Esophagus squamous epithelium (tissue), 5 donors: ENCODE data around the gene RADIL. TPM values are rescaled to one million over a fixed set of nuclear protein-coding genes. Genes with fewer than 3 reads are reported as not detected.
"Not testable (repeated sequence)": the region's sequence is repeated elsewhere in the genome, so short reads cannot be mapped to it uniquely, and the experiment has no call there.

ENCODE experiments used
- DNase-seq: peaks from one replicate; lab custom pipeline; 2025; lab: John Stamatoyannopoulos, UW
- H3K27ac ChIP-seq, 4 donors: fragments of 200-600 bp; sonication (generic); one replicate each; pipeline ENCODE4 v1.5.1; 2016 to 2019; ENCODE audit warnings: mild to moderate bottlenecking in 1 of 4
- H3K27me3 ChIP-seq, 4 donors: fragments of 200-600 bp; sonication (generic); 1 replicate in 3 of 4; 2 replicates in 1 of 4; pipeline versions ENCODE4 v1.5.1 to v1.6.0; 2017 to 2021; ENCODE audit warnings: antibody characterized with exemption in 1 of 4
- H3K36me3 ChIP-seq, 3 donors: fragments of 200-600 bp; sonication (generic); one replicate each; pipeline ENCODE4 v1.5.1; 2016 to 2019
- H3K4me1 ChIP-seq, 3 donors: fragments of 200-600 bp; sonication (generic); one replicate each; pipeline ENCODE4 v1.5.1; 2017 to 2019
- H3K4me3 ChIP-seq, 4 donors: fragments of 200-600 bp; sonication (generic); 1 replicate in 3 of 4; 2 replicates in 1 of 4; pipeline ENCODE4 v1.5.1; 2016 to 2019; ENCODE audit warnings: mild to moderate bottlenecking in 2 of 4, moderate library complexity in 1 of 4
- H3K9me3 ChIP-seq, 3 donors: fragments of 200-600 bp; sonication (generic); one replicate each; pipeline ENCODE4 v1.5.1; 2016 to 2019
- CTCF ChIP-seq, 6 experiments: fragments of 450-650 bp in 4 of 6; fragments of 200-600 bp in 2 of 6; sonication (generic) in 2 of 6; IDR thresholded peaks; one replicate each; pipeline ENCODE4 v1.5.1; 2016 to 2019; ENCODE audit warnings: antibody characterized with exemption in 6 of 6, mild to moderate bottlenecking in 4 of 6, moderate library complexity in 4 of 6
- POLR2A ChIP-seq, 4 donors: fragments of 450-650 bp; IDR thresholded peaks; one replicate each; pipeline ENCODE4 v1.6.1; 2017; ENCODE audit warnings: antibody characterized with exemption in 4 of 4, mild to moderate bottlenecking in 4 of 4, moderate library complexity in 3 of 4
- WGBS, 2 donors: methylation state at CpG; one replicate each; pipeline ENCODE4 v1.1.5; 2018; 5-methylcytosine and 5-hydroxymethylcytosine counted together
- intact Hi-C: fragments of 100-400 bp; cut with DNase I; formaldehyde crosslinking; loops from one replicate; pipeline ENCODE4 v1.15.0; 2022
- total RNA-seq, 4 donors: library from RNA; depleted of rRNA; stranded (reverse); fragments of >200 nt; gene quantifications; one replicate each; pipeline ENCODE4 v1.1.0, GENCODE V29; 2016
- donor health status: DM: yes; HTN: yes; CAD: no.

Gene RADIL
- total RNA-seq, 4 donors from 2014 or later = 0.35 to 3.1 (median 1.8) TPM; not detected in 1

- Histone ChIP-seq H3K4me3 (no peak overlapping the region), H3K27me3 (peaks cover 0 to 44% (median 0%) of the 10 kb centered on the region in 4 donors), H3K27ac (no peak overlapping the region), H3K36me3 (no peaks in the 10 kb centered on the region), H3K4me1 (no peaks in the 10 kb centered on the region), H3K9me3 (no peaks in the 10 kb centered on the region)
- intact Hi-C loops = no loop called here
- TF ChIP-seq CTCF (IDR thresholded peaks at IDR 0.05) (no peak), POLR2A (IDR thresholded peaks at IDR 0.05) (no peak)
- DNase-seq = no peak
- WGBS, 2 donors = 77 to 94% methylated on average over 1 of the region's 1 CpG
Observed at GRCh38 chr7:4905171-4905570, 21.7 kb upstream of the RADIL start.

- H3K9me3 ChIP-seq = no peaks in the 10 kb centered on the region
- no peaks in the 10 kb centered on the region for H3K4me1 ChIP-seq
- no peaks in the 10 kb centered on the region for H3K36me3 ChIP-seq
- no peak for DNase-seq
- H3K4me3 ChIP-seq = no peak overlapping the region
- peaks cover 0 to 44% (median 0%) of the 10 kb centered on the region in 4 donors for H3K27me3 ChIP-seq
- no peak overlapping the region for H3K27ac ChIP-seq
- TF ChIP-seq POLR2A (IDR thresholded peaks at IDR 0.05) (no peak), CTCF (IDR thresholded peaks at IDR 0.05) (no peak)
- intact Hi-C loops = no loop called here
Observed at GRCh38 chr7:4904346-4904745, 20.8 kb upstream of the RADIL start.

GRCh38 chr7:4895766-4896165 lies 12.2 kb upstream of the RADIL start:
- Histone ChIP-seq H3K27me3 (peaks cover 0 to 1% (median 0%) of the 10 kb centered on the region in 4 donors), H3K9me3 (peaks cover 0 to 10% (median 0%) of the 10 kb centered on the region in 3 donors), H3K4me1 (no peaks in the 10 kb centered on the region), H3K4me3 (no peak overlapping the region), H3K36me3 (no peaks in the 10 kb centered on the region), H3K27ac (no peak overlapping the region)
- DNase-seq = no peak
- TF ChIP-seq POLR2A (IDR thresholded peaks at IDR 0.05) (no peak), CTCF (IDR thresholded peaks at IDR 0.05) (no peak)
- 76 to 82% methylated on average over 10 to 11 of the region's 11 CpGs for WGBS, 2 donors
- intact Hi-C loops = no loop called here

GRCh38 chr7:4894482-4894881 lies 11.0 kb upstream of the RADIL start:
- H3K4me1 ChIP-seq = no peaks in the 10 kb centered on the region
- intact Hi-C loops = no loop called here
- TF ChIP-seq POLR2A (IDR thresholded peaks at IDR 0.05) = no peak
- TF ChIP-seq CTCF (IDR thresholded peaks at IDR 0.05) = no peak
- no peaks in the 10 kb centered on the region for H3K36me3 ChIP-seq
- H3K27ac ChIP-seq = no peak overlapping the region
- H3K27me3 ChIP-seq = no peaks in the 10 kb centered on the region
- no peak overlapping the region for H3K4me3 ChIP-seq
- peaks cover 0 to 10% (median 0%) of the 10 kb centered on the region in 3 donors for H3K9me3 ChIP-seq
- no peak for DNase-seq
- 73 to 85% methylated on average over 4 to 5 of the region's 9 CpGs for WGBS, 2 donors

DNA sequence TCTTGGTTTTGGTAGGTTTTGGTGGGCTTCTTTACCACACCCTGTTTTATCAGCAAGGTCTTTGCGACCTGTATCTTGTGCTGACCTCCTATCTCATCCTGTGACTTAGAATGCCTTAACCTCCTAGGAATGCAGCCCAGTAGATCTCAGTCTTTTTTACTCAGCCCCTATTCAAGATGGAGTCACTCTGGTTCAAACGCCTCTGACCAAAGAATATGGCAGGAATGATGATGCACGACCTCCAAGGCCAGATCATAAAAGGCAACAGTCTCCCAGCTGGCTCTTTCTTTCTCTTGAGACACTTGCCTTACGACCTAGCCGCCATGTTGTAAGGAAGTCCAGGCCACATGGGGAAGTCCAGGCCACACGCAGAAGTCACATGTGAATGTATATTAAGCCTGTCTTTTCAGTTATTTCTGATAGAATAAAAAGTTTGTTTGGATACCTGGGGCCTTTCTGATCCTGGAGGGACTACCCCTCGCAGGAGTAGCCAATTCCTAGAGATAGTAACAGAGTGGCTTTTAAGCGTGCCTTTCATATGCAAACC lies 10.5 kb upstream of the RADIL start:
- Histone ChIP-seq H3K4me3 (no peak overlapping the region), H3K9me3 (peaks cover 0 to 10% (median 0%) of the 10 kb centered on the region in 3 donors), H3K4me1 (no peaks in the 10 kb centered on the region), H3K27me3 (no peaks in the 10 kb centered on the region), H3K27ac (no peak overlapping the region), H3K36me3 (no peaks in the 10 kb centered on the region)
- intact Hi-C loops = no loop called here
- 82 to 84% methylated on average over 7 to 8 of the region's 8 CpGs for WGBS, 2 donors
- no peak for DNase-seq
- TF ChIP-seq CTCF (IDR thresholded peaks at IDR 0.05) = no peak
- no peak for TF ChIP-seq POLR2A (IDR thresholded peaks at IDR 0.05)

DNA sequence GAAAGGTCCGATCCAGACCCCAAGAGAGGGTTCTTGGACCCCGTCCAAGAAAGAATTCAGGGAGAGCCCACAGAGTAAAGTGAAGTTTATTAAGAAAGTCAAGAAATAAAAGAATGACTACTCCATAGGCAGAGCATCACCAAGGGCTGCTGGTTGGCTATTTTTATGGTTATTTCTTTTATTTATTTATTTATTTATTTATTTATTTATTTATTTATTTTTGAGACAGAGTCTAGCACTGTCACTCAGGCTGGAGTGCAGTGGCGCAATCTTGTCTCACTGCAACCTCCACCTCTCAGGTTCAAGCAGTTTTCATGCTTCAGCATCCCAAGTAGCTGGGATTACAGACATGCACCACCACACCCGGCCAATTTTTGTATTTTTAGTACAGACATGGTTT lies 9.7 kb upstream of the RADIL start:
- intact Hi-C loops, H3K36me3 ChIP-seq, DNase-seq, H3K27ac ChIP-seq, H3K4me1 ChIP-seq, H3K4me3 ChIP-seq, H3K27me3 ChIP-seq: not testable (repeated sequence)
- WGBS, 2 donors = 68 to 69% methylated on average over 4 of the region's 4 CpGs
- peaks cover 0 to 10% (median 0%) of the 10 kb centered on the region in 3 donors for H3K9me3 ChIP-seq

DNA sequence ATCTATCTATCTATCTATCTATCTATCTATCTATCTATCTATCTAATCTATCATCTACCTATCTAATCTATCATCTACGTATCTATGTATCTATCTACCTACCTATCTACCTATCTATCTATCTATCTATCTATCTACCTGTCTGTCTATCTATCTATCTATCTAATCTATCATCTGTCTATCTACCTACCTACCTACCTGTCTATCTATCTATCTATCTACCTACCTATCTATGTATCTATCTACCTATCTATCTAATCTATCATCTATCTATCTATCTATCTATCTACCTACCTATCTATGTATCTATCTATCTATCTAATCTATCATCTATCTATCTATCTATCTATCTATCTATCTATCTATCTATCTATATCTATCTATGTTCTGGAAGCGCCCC lies 8.0 kb upstream of the RADIL start:
- 46 to 66% methylated on average over 2 of the region's 2 CpGs for WGBS, 2 donors
- peaks cover 0 to 10% (median 0%) of the 10 kb centered on the region in 3 donors for H3K9me3 ChIP-seq
- H3K27ac ChIP-seq, H3K27me3 ChIP-seq, H3K4me3 ChIP-seq, DNase-seq, H3K36me3 ChIP-seq, intact Hi-C loops, H3K4me1 ChIP-seq: not testable (repeated sequence)
